Amniotic epithelial cell (primary cell): Measurements from ENCODE around the gene VTN.

Experiments used
- DNase-seq: peaks from one replicate; pipeline ENCODE4 v3.0.0-alpha.2; 2010; ENCODE audit warnings: low read depth

VTN gene

DNA sequence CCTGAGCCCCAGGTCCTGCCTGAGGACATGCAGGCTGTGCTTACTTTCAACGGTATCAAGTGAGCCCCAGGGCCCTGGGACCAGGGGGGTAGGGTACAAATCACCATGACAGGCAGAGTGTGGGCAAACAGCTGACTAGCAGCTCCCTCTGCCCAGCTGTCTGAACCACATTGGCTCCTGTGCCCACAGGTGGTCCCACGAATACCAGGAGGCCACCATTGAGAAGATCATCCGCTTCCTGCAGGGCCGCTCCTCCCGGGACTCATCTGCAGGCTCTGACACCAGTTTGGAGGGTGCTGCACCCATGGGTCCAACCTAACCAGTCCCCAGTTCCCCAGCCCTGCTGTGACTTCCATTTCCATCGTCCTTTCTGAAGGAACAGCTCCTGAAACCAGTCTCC is 25.9 kb upstream of the VTN start:
- no peak for DNase-seq

DNA sequence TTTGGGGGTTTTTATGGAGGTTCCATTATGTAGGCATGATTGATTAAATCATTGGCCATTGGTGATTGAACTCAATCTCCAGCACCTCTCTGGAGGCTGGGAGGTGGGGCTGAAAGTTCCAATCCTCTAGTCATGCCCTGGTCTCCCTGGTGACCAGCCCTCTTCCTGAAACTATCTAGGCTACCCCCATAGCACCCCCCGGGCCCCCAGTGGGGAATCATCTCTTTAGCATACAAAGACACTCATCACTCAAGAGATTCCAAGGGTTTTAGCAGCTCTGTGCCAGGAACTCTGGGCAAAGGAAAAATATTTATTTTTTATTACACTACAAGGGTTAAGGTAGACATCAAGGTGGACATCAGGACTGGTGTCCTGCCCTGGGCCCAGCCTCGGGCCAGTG is 25.3 kb upstream of the VTN start:
- no peak for DNase-seq

DNA sequence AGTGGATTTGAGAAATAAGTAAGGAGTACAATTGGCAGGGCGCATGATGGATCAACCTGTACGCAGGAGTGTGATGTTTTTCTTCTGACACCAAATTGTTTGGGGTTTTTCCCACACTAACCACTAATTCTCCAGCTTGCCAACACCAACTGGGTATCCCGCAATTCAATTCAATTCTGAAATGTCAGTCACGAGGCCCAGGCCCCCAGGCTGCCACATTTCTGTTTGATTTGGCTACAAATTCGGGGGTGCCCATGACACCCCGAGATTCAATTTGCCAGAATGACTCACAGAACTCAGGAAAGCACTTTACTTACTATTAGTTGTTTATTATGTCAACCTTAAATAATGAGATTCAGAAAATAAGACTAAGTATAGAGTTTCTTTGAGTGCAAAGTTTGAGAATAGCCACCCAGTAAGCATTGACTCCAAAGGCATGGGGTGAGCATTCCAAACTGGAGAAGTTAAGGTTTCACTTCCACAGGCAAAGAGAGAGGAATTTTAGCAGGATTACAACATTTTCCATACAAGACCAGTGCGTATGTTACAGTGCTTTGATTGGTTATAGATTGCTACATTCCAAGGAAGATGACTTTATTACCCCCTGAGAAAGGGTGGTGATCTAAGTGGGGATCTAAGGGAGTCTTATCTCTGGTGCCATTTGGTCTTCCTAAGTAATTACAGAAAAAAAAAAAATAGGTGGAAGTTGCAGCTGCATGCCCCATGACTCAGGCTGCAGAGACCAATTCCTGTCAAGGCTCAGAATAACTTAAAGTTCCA is 24.4 kb upstream of the VTN start:
- DNase-seq = peak; percentile 86

DNA sequence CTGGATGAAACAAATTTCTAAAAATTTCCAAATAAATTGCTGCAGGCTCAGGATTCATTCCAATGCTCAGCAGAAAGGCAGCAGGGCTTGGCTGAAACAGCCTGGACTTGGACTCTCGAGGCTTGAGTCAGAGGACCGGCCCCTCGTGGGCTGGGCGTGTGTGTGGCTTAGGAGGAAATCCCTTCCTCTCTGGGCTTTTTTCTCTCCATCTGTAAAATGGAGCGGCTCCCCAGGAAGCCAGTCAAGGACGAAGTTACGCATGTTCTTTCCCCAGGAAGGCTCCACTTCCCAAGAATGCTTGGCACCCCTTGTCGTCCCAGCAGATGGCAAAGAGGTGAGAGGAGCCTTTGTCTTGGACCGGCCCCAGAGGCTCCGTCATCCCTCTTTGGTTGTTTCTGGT is 22.4 kb upstream of the VTN start:
- no peak for DNase-seq

DNA sequence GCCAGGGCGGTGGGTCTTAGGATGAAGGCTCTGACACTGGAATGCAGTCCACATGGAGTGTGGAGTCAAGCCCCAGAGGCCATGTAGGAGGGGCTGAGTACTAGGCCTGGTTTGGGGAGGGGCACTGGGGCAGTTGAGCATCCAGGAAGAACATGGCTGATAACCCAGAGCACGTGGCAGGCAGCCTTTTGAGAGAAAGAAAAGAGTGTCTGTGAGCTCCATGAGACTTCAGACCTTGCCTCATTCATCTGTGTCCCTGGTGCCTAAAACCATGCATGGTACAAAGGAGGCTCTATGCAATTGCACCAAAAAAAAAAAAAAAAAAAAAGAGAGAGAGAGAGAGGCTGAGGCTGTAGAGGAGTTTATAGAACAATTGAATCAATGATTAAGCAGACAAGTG is 21.3 kb upstream of the VTN start:
- no peak for DNase-seq

DNA sequence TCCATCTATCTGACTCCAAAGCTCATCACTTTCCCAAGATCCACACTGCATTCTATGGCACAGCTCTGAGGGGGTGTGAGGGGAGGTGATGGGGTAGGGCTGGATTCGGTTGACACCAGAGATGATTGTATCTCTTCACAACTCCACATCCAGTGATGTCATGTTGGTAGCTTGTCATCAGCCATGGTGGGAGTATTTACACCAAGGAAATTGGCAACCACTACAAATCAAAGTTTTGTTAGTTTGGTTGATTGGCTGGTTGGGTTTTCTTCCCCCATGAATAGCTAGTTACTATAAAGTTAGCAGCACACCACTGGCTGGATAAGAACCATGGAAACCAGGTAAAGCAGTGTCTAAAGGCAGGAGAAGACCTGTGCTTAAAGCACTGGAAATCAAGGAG is 20.9 kb upstream of the VTN start:
- DNase-seq = no peak

DNA sequence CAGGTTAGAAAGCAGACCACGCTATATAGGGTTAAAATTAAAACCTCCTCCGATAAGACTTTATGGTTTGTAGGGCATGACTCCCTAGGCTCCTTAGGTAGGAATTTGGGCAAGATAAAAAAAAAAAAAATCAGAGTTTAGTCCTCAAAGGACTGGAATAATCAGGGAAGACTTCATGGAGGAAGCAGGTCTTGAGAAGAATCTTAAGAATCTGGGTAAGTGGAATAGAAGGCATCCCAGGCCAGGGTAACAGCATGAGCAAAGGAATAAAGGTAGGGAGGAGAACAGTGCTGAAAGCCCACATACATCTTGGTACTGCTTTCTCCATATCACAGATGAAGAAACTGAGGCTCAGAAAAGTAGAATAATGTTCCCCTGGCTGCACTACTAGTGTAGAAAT is 20.5 kb upstream of the VTN start:
- no peak for DNase-seq

DNA sequence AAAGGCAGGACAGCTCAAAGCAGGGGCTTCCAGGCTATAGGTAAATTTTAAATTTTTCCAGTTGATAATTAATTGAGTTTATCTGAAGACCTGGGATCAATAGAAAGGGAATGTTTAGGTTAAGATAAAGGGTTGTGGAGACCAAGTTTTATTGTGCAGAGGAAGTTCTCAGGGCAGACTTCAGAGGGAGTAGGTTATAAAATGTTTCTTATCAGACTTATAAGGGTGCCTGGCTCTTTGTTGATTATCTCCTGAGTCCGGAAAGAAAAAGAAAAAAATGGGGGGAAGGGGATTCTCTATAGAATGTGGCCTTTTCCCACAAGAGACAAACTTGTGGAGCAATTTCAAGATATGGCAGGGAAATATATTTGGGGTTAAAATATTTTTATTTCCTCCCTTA is 20.0 kb upstream of the VTN start:
- DNase-seq = no peak

DNA sequence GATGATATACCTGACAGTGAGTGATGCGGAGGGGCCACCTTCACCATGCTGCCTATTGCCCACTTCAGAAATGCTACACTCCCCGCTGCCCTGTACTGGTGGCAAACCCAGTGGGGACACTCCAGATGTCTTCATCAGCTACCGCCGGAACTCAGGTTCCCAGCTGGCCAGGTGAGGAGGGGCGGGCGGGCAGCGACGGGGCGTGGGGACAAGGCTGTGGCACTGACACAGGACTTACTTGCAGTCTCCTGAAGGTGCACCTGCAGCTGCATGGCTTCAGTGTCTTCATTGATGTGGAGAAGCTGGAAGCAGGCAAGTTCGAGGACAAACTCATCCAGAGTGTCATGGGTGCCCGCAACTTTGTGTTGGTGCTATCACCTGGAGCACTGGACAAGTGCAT is 18.0 kb upstream of the VTN start:
- DNase-seq = no peak

DNA sequence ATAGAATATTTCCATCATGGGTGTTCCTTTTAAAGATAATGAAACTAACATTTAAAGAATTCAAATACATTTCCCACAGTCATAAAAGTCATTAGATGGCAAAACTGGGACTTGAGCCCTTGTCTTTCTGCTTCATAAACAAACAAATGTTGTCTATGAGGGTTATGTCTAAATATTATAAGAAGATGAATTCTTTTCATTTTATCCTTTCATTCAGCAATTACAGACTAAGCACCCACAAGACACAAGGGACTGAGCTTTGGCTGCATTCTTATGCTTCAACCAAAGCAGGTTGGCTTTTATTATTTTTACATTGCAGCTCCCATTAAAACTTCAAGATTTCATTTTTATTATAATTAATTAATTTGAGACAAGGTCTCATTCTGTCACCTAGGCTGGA is 16.3 kb upstream of the VTN start:
- no peak for DNase-seq

DNA sequence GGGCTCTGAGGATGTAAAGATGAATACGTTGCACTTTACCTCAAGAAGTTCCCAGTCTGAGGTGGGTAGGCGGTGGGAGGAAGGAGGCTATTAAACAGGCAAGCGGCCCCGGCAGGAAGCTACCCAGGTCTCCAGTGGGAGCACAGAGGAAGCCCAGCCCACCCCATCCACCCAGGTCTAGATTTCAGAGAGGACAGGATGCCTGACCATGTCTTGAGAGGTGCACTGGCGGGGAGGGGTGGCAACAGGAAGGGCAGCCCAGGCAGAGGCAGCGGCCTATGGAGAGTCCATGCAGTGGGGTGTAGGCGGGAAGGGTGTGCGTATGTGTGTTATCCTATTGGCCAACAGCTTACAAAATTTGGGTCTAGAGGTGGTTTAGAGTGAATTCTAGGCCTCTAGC is 15.3 kb upstream of the VTN start:
- DNase-seq = no peak

DNA sequence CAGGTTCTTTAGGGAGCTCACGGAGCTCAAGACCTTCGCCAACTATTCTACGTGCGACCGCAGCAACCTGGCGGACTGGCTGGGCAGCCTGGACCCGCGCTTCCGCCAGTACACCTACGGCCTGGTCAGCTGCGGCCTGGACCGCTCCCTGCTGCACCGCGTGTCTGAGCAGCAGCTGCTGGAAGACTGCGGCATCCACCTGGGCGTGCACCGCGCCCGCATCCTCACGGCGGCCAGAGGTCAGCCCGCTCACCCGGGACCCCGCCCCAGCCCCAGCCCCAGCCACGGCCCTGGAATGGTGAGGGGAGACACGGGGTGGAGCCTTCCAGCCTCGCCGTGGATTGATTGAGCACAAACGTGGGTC is 14.9 kb upstream of the VTN start:
- no peak for DNase-seq

DNA sequence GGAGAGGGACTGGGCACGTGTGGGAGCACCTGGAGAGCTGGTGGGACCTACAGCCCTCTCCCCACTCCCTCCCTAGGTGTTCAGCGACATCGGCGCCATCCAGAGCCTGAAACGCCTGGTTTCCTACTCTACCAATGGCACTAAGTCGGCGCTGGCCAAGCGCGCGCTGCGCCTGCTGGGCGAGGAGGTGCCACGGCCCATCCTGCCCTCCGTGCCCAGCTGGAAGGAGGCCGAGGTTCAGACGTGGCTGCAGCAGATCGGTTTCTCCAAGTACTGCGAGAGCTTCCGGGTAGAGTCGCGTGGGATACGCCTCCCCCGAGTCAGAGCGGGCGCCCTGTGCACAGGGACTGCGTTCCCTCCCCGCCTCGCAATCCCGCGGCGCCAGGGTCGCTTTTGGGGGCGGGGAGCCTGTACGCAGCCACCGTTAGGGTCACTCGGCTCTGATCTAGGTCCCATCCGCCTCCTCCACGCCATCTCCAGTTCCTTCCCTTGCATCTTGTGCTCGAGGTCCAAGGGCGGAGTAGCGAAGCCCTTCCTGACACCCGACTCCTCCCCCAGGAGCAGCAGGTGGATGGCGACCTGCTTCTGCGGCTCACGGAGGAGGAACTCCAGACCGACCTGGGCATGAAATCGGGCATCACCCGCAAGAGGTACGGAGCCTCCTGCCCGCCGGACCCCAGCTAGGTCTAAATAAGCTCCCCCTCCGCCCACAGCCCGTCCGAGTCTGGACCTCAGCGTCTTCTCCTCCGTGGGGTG is 14.4 kb upstream of the VTN start:
- DNase-seq = peak; percentile 52

DNA sequence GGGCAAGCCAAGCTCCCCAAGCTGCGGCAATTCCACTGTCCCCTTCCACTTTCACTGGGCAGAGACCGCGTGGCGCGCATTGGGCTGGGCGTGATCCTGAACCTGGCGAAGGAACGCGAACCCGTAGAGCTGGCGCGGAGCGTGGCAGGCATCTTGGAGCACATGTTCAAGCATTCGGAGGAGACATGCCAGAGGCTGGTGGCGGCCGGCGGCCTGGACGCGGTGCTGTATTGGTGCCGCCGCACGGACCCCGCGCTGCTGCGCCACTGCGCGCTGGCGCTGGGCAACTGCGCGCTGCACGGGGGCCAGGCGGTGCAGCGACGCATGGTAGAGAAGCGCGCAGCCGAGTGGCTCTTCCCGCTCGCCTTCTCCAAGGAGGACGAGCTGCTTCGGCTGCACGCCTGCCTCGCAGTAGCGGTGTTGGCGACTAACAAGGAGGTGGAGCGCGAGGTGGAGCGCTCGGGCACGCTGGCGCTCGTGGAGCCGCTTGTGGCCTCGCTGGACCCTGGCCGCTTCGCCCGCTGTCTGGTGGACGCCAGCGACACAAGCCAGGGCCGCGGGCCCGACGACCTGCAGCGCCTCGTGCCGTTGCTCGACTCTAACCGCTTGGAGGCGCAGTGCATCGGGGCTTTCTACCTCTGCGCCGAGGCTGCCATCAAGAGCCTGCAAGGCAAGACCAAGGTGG is 11.2 kb upstream of the VTN start:
- DNase-seq = no peak

DNA sequence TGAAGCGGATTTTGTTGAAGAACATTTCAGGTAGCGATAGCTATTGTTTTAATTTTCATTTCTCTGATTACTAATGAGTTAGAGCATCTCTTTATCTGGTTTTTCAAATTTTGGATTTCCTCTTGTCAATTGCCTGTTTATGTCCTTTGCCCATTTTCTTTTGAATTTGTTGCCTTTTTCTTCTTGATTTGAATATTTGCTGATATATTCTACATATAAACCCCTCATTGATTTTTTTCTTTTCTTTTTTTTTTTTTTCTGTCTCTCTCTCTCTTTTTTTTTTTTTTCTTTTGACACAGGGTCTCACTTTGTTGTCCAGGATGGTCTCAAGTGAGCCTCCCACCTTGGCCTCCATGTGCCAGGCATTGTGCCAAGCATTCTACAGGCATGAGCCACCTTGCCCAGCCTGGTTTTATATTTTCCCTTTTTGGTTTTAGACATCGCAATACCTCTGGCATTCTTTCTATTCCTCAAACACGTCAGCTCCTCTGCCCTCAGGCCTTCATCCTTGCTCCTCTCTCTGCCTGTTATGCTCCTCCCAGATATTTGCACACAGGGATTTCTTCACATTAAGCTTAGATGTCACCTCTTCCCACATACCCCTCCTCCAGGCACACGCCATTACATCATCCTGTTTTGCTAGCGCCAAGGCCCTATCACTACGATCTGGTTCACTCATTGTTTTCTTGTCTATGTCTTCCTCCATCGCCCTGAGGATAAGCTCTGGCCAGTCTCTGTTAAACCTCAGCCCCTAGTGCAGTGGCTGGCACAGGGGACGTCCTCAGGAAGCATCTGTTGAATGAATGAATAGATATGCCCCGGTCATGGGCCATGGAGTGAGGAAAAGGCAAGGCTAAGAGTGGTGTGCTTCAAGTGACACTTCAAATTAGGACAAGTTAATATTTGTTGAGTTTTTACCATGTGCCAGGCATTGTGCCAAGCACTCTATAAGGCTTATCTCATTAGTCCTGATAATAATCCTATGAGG is 10.0 kb upstream of the VTN start:
- peak; percentile 99 for DNase-seq

DNA sequence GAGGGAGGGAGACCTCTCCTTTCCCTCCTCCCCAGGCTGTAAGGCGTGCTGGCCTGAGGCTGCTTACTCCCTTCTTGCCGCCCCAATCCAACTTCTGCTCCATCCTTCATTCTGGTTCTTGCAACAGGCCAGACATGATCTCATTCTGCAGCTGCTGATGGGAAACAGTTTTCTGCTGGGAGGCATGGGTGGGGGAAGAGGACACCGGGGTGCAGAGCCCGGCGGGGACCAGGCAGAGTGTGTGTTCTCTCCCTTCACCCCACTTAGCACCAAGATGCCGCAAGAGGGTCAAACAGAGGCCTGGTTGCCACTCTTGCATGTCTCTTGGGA is 2.8 kb upstream of the VTN start:
- peak; percentile 62 for DNase-seq

DNA sequence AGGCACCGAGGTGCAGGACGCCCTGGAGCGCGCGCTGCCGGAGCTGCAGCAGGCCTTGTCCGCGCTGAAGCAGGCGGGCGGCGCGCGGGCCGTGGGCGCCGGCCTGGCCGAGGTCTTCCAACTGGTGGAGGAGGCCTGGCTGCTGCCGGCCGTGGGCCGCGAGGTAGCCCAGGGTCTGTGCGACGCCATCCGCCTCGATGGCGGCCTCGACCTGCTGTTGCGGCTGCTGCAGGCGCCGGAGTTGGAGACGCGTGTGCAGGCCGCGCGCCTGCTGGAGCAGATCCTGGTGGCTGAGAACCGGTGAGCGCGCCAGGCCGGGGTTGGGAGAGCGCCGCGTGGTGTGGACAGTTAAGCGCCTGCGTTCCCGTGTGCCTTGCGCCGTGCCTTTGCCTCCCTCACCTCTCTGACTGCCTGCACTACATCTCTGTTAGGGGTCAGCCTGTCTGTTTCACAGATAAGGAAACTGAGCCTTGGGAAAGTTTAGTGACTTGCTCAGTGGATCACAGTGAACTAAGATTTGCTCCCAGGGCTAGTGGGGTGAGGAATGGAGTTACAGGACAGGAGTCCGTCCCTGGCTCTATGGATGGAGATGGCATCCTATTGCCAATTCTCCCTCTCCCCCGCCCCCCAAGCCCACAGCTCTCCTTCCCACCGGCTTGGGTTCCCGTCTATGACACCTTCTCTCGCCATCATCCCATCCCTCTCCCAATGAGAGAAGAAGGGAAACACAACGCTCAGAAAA is 2.3 kb upstream of the VTN start:
- DNase-seq = peak; percentile 29

DNA sequence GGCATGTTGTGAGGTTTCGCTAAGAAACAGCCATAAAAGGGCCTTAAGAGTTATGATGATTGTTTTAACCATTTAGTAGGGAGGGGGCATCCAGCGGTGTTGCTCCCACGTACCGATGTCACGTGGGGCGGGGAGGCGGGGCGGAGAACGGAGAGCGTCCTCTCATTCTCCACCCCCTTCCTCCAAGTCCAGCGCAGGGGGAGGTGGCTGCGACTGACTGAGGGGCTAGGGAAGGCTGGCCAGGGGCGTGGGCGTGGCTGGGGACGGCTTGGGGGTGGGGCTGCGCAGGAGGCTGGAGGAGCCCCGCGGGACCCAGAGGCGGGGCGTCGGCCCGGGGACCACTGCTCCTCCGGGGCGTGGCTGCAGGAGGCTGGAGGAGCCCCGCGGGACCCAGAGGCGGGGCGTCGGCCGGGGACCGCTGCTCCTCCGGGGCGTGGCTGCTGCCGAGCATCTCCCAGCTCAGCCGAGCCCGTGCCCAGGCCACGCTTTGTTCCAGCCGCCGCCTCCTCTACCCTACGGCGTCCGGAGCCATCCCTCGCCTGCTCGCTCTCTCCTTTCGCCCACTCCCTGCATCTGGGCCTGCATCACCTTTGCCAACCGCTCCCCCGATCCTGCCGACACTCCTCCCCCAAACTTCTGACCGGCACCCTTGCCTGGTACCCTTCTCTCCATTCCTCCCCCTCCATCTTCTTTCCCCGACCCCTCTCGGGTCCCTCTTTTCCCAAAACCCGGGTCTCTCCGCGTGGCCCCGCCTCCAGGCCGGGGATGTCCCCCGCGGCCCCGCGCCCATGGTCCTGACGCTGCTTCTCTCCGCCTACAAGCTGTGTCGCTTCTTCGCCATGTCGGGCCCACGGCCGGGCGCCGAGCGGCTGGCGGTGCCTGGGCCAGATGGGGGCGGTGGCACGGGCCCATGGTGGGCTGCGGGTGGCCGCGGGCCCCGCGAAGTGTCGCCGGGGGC is 1.4 kb upstream of the VTN start, which contains the start of gene SARM1:
TSS of gene SARM1 (plus strand) at position 450 of the 958 bp plus-strand sequence. CDS start at position 789, 339 bp downstream.
- DNase-seq = peak; percentile 97

DNA sequence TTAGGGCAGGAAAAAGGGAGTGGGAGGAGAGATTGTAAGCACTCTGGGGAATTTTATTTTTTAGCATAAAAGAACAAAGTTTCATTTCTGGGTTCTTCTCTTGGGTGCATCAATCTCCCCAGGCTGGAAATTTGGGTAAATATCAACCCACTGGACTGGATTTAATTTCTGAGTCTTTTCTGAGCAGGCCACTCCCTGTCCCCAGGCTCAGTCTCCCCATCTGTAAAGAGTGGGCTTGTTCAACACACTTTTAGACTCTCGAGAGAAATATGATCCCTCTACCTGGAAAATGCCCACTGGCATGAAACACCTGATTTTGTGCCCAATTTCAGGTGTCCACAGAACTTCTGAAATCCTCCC is 617 bp upstream of the VTN start:
- no peak for DNase-seq

DNA sequence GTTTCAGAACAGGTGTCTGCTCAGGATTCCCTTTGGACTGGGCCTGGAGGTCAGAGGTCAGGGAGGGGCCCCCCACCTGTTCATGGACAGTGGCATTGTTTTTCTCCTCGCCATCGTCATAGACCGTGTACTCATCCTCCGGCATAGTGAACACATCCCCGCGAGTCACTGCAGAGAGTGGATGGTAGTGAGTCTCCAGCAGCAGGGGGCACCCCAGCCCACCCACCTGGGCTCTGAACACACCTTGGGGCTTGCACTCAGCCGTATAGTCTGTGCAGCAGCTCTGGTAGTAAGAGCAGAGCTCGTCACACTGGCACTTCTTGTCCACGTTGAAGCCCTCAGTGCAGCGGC is 448 bp downstream of the VTN start:
- peak; percentile 32 for DNase-seq
